ENCODE measurements around the gene COLEC12. TPM values are rescaled to one million over a fixed set of nuclear protein-coding genes. Genes with fewer than 3 reads are reported as not detected.

COLEC12 gene
- total and polyA plus RNA-seq, 8 donors, result 32.9 to 124 (median 103) TPM

- Histone ChIP-seq H3K36me3 (no peaks in the 10 kb centered on the region), H3K9me3 (peaks cover 0 to 4% of the 10 kb centered on the region in 2 donors)
- TF ChIP-seq, protein P1, sequence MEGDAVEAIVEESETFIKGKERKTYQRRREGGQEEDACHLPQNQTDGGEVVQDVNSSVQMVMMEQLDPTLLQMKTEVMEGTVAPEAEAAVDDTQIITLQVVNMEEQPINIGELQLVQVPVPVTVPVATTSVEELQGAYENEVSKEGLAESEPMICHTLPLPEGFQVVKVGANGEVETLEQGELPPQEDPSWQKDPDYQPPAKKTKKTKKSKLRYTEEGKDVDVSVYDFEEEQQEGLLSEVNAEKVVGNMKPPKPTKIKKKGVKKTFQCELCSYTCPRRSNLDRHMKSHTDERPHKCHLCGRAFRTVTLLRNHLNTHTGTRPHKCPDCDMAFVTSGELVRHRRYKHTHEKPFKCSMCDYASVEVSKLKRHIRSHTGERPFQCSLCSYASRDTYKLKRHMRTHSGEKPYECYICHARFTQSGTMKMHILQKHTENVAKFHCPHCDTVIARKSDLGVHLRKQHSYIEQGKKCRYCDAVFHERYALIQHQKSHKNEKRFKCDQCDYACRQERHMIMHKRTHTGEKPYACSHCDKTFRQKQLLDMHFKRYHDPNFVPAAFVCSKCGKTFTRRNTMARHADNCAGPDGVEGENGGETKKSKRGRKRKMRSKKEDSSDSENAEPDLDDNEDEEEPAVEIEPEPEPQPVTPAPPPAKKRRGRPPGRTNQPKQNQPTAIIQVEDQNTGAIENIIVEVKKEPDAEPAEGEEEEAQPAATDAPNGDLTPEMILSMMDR (IDR thresholded peaks at IDR 0.05), result no peak
These were observed 112.3 kb downstream of the COLEC12 start for GRCh38 chr18:388200-388599.

DNA sequence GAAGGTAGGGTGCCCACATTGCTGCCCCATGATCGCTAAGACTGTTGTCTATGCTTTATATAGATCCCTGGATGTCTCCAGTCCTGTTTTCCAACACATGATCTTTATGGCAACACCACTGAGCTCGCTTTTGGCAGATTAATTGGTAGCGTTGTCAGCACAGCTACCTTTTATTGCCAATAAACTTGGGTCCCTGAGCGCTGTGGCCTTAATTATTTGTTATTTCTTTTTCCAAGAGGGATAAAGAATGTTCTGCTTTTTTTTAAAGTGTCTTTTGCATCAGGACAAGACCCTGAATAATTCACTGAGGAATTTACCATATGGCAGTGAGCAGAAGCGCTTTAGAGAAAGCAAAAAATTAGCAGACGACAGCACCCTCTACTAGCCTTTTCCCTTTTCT, 113.5 kb downstream of the COLEC12 start:
- TF ChIP-seq, protein P1 (IDR thresholded peaks at IDR 0.05), result no peak
- Histone ChIP-seq H3K27ac (no peak overlapping the region), H3K9me3 (peaks cover 0 to 4% of the 10 kb centered on the region in 2 donors), H3K4me1 (peaks cover 0 to 3% of the 10 kb centered on the region in 2 donors), H3K36me3 (no peaks in the 10 kb centered on the region), H3K4me3 (no peak overlapping the region), H3K27me3 (no peaks in the 10 kb centered on the region)
- intact Hi-C loops (cut with DNase I), result no loop called here
- ATAC-seq (no peak), DNase-seq (no peak)

More at GRCh38 chr18:388200-388599, 112.3 kb downstream of the COLEC12 start:
- Histone ChIP-seq H3K27ac (no peak overlapping the region), H3K4me1 (peaks cover 0 to 3% of the 10 kb centered on the region in 2 donors), H3K27me3 (no peaks in the 10 kb centered on the region), H3K4me3 (no peak overlapping the region)
- ATAC-seq, result no peak
- intact Hi-C loops (cut with DNase I), result no loop called here
- no peak for DNase-seq

DNA sequence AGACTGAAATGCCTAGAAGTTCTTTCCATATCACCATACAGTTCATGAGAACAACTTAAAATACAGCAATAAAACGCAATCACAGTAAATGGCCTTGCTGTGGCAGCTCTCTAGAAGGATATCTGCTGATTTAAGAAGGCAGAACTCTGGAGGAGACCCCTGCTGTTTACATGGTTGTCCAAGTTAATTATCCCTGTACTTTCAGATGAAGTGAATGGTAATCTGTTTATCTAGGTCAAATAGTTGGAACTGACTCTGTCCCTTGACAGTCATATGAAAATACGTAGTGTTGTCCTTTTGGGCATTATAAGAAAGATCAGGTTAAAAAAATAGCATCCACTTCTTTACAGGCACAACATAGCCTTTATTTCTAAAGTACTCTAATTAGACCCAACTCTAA, 115.6 kb downstream of the COLEC12 start:
- no peak for DNase-seq
- Histone ChIP-seq H3K9me3 (peaks cover 0 to 4% of the 10 kb centered on the region in 2 donors), H3K4me1 (peaks cover 0 to 18% of the 10 kb centered on the region in 2 donors), H3K27ac (no peak overlapping the region), H3K27me3 (no peaks in the 10 kb centered on the region), H3K4me3 (no peak overlapping the region), H3K36me3 (no peaks in the 10 kb centered on the region)
- intact Hi-C loops (cut with DNase I), result no loop called here
- no peak for ATAC-seq
- TF ChIP-seq, protein P1 (IDR thresholded peaks at IDR 0.05), result no peak

DNA sequence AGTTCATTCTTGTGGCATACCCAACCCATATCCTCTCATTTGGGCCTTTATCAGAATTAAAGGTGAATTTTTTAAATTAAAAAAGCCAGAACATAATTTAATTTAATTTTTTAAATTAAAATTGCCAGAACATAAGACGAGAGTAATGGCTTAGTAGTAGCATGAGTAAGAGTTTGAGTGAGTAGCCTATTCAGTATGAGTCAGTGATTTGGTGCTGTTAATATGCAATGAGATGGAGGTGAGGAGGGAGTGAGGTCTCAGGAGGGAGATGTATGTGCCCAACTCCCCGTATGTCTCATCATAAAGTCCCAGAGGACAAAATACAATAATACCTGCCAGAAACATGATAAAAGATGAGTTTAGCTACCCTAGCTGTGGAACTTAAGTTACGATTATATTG, 117.4 kb downstream of the COLEC12 start:
- TF ChIP-seq, protein P1 (IDR thresholded peaks at IDR 0.05), result no peak
- intact Hi-C loops (cut with DNase I), result no loop called here
- H3K4me3 ChIP-seq, result no peak overlapping the region
- H3K9me3 ChIP-seq, result peaks cover 0 to 4% of the 10 kb centered on the region in 2 donors
- DNase-seq (no peak), ATAC-seq (no peak)
- H3K36me3 ChIP-seq, result no peaks in the 10 kb centered on the region
- peaks cover 4 to 34% of the 10 kb centered on the region in 2 donors for H3K4me1 ChIP-seq
- H3K27me3 ChIP-seq, result no peaks in the 10 kb centered on the region
- no peak overlapping the region for H3K27ac ChIP-seq

DNA sequence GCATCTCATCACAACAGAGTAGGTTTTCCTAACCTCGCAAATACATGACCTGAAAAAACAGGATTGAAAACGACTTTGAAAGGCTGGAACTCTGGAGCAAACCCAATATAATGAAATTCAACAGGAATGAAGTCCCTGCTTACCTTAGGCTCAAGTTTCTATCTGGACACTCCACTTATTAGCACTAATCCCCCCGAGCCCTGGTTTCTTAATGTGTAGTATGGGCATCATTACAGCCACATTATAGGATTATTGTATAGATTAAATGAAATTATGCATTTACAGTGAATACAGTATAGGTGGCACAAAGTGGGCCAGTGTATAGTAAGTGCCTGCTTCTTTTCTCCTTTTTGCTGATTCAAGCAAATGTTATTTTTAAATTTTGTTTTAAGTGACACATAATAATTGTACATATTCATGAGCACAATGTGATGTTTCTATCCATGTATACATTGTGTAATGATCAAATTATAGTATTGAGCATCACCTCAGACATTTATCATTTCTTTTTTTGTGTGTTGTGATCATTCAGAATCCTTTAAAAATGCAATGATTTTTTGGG, 118.0 kb downstream of the COLEC12 start:
- ATAC-seq (no peak), DNase-seq (no peak)
- TF ChIP-seq, protein P1 (IDR thresholded peaks at IDR 0.05), result no peak
- Histone ChIP-seq H3K9me3 (peaks cover 0 to 4% of the 10 kb centered on the region in 2 donors), H3K4me3 (no peak overlapping the region), H3K4me1 (peaks cover 4 to 37% of the 10 kb centered on the region in 2 donors), H3K27ac (no peak overlapping the region), H3K36me3 (no peaks in the 10 kb centered on the region), H3K27me3 (no peaks in the 10 kb centered on the region)
- intact Hi-C loops (cut with DNase I), result no loop called here
